H9 (cell line): ENCODE measurements around the gene TMEM147. TPM values are rescaled to one million over a fixed set of nuclear protein-coding genes. Genes with fewer than 3 reads are reported as not detected.

Experiments
- DNase-seq: peaks from one replicate; pipeline ENCODE4 v3.0.0-alpha.2; 2017
- H2AFZ ChIP-seq: one replicate; pipeline ENCODE4 v1.6.1; 2013; ENCODE audit warnings: mild to moderate bottlenecking, low read length, control low read depth, moderate library complexity
- H2AK5ac ChIP-seq: 2 replicates; pipeline ENCODE4 v1.6.1; 2013; ENCODE audit warnings: low read length, control low read depth, mixed read lengths; ENCODE audit not compliant: insufficient read length
- H2BK120ac ChIP-seq: one replicate; pipeline ENCODE4 v1.6.1; 2013; ENCODE audit warnings: low read depth, mild to moderate bottlenecking, low read length, control low read depth, inconsistent platforms; ENCODE audit not compliant: poor library complexity, severe bottlenecking
- H2BK12ac ChIP-seq: 2 replicates; pipeline ENCODE4 v1.6.1; 2013; ENCODE audit warnings: low read length, control low read depth, mixed read lengths, low read depth; ENCODE audit not compliant: insufficient read length
- H2BK15ac ChIP-seq: 2 replicates; pipeline ENCODE4 v1.6.1; 2013; ENCODE audit warnings: low read depth, low read length, control low read depth
- H2BK20ac ChIP-seq: one replicate; pipeline ENCODE4 v1.6.1; 2013; ENCODE audit warnings: low read depth, mild to moderate bottlenecking, low read length, control low read depth, inconsistent platforms; ENCODE audit not compliant: poor library complexity, severe bottlenecking
- H2BK5ac ChIP-seq: 2 replicates; pipeline ENCODE4 v1.6.1; 2013; ENCODE audit warnings: low read length, control low read depth, mixed read lengths; ENCODE audit not compliant: insufficient read length
- H3K14ac ChIP-seq: 2 replicates; pipeline ENCODE4 v1.6.1; 2013; ENCODE audit warnings: low read length, control low read depth; ENCODE audit not compliant: insufficient read depth
- H3K18ac ChIP-seq: 2 replicates; pipeline ENCODE4 v1.6.1; 2013; ENCODE audit warnings: low read depth, mild to moderate bottlenecking, mixed read lengths, low read length, control low read depth; ENCODE audit not compliant: insufficient read length
- H3K23ac ChIP-seq: 2 replicates; pipeline ENCODE4 v1.6.1; 2013; ENCODE audit warnings: low read length, control low read depth, mixed read lengths, low read depth; ENCODE audit not compliant: insufficient read length
- H3K23me2 ChIP-seq: 2 replicates; pipeline ENCODE4 v1.6.1; 2013; ENCODE audit warnings: low read depth, mild to moderate bottlenecking, mixed read lengths, low read length, control low read depth; ENCODE audit not compliant: insufficient read length, poor library complexity, severe bottlenecking
- H3K27ac ChIP-seq: 2 replicates; pipeline ENCODE4 v1.5.1; 2013; ENCODE audit warnings: low read length, control low read depth, mixed read lengths, low read depth; ENCODE audit not compliant: insufficient read length
- H3K27me3 ChIP-seq: 2 replicates; pipeline ENCODE4 v1.6.1; 2013; ENCODE audit warnings: low read length, control low read depth, inconsistent platforms; ENCODE audit not compliant: insufficient read depth
- H3K4ac ChIP-seq: 2 replicates; pipeline ENCODE4 v1.6.1; 2013; ENCODE audit warnings: low read depth, mild to moderate bottlenecking, control low read depth, inconsistent platforms, low read length, moderate library complexity
- H3K4me1 ChIP-seq: 2 replicates; pipeline ENCODE4 v1.6.1; 2013; ENCODE audit warnings: low read length, control low read depth, inconsistent platforms; ENCODE audit not compliant: insufficient read depth
- H3K4me2 ChIP-seq: 2 replicates; pipeline ENCODE4 v1.6.1; 2013; ENCODE audit warnings: low read length, control low read depth, mixed read lengths; ENCODE audit not compliant: insufficient read length, insufficient read depth
- H3K56ac ChIP-seq: 2 replicates; pipeline ENCODE4 v1.6.1; 2013; ENCODE audit warnings: low read depth, mild to moderate bottlenecking, mixed read lengths, low read length, control low read depth; ENCODE audit not compliant: insufficient read length
- H3K79me1 ChIP-seq: 2 replicates; pipeline ENCODE4 v1.6.1; 2013; ENCODE audit warnings: low read depth, mild to moderate bottlenecking, moderate library complexity, low read length, control low read depth, inconsistent platforms; ENCODE audit not compliant: insufficient read depth, poor library complexity, severe bottlenecking
- H3K79me2 ChIP-seq: 2 replicates; pipeline ENCODE4 v1.6.1; 2013; ENCODE audit warnings: low read length, control low read depth, inconsistent platforms; ENCODE audit not compliant: insufficient read depth
- H3K9ac ChIP-seq: 2 replicates; pipeline ENCODE4 v1.6.1; 2013; ENCODE audit warnings: low read length, control low read depth, mixed read lengths; ENCODE audit not compliant: insufficient read length; ENCODE audit errors: extremely low read depth
- H3K9me3 ChIP-seq: one replicate; pipeline ENCODE4 v1.6.1; 2013; ENCODE audit warnings: low read depth, low read length, inconsistent platforms; ENCODE audit not compliant: control insufficient read depth
- H3T11ph ChIP-seq: one replicate; pipeline ENCODE4 v1.6.1; 2013; ENCODE audit warnings: mild to moderate bottlenecking, low read length, control low read depth, inconsistent platforms
- H4K20me1 ChIP-seq: one replicate; pipeline ENCODE4 v1.6.1; 2013; ENCODE audit not compliant: control insufficient read depth, insufficient read length, insufficient read depth
- H4K5ac ChIP-seq: 2 replicates; pipeline ENCODE4 v1.6.1; 2013; ENCODE audit warnings: low read depth, mild to moderate bottlenecking, mixed read lengths, low read length, control low read depth; ENCODE audit not compliant: insufficient read length
- H4K8ac ChIP-seq: replicated peaks from 2 replicates; pipeline ENCODE4 v1.6.1; 2013; ENCODE audit warnings: low read length, control low read depth, mixed read lengths, low read depth; ENCODE audit not compliant: insufficient read length
- H4K91ac ChIP-seq: 2 replicates; pipeline ENCODE4 v1.6.1; 2013; ENCODE audit warnings: low read depth, mild to moderate bottlenecking, moderate library complexity, mixed read lengths, low read length, control low read depth; ENCODE audit not compliant: insufficient read length
- H3K27ac Mint-ChIP-seq, 3 experiments: 2 replicates in 2 of 3; 3 replicates in 1 of 3; pipeline ENCODE4 v1.8.0; 2020 to 2021; ENCODE audit warnings: mixed read lengths in 3 of 3, mild to moderate bottlenecking in 1 of 3, moderate library complexity in 1 of 3
- H3K27me3 Mint-ChIP-seq: 2 replicates; pipeline ENCODE4 v1.8.0; 2021; ENCODE audit warnings: low read depth, mild to moderate bottlenecking, moderate library complexity, mixed read lengths
- H3K36me3 Mint-ChIP-seq, 3 experiments: 2 replicates in 2 of 3; 3 replicates in 1 of 3; pipeline ENCODE4 v1.8.0; 2020 to 2021; ENCODE audit warnings: low read depth in 3 of 3, mixed read lengths in 3 of 3; ENCODE audit not compliant: insufficient read depth in 1 of 3
- H3K4me1 Mint-ChIP-seq, 2 experiments: 2 replicates each; pipeline ENCODE4 v1.8.0; 2020; ENCODE audit warnings: mixed read lengths in 2 of 2
- H3K4me3 Mint-ChIP-seq, 2 experiments: 2 replicates in 1 of 2; 3 replicates in 1 of 2; pipeline ENCODE4 v1.8.0; 2020 to 2021; ENCODE audit warnings: mild to moderate bottlenecking in 2 of 2, mixed read lengths in 2 of 2, moderate library complexity in 1 of 2
- H3K9me3 Mint-ChIP-seq, 2 experiments: 2 replicates in 1 of 2; 3 replicates in 1 of 2; pipeline ENCODE4 v1.8.0; 2020; ENCODE audit warnings: mild to moderate bottlenecking in 2 of 2, mixed read lengths in 2 of 2, moderate library complexity in 1 of 2
- CTCF ChIP-seq: fragments of 200-600 bp; sonication (generic); conservative IDR thresholded peaks from 3 replicates; pipeline ENCODE4 v1.8.0; 2021; ENCODE audit warnings: antibody characterized with exemption, mild to moderate bottlenecking
- WGBS: extraction: QIAGEN DNeasy Blood & Tissue Kit; methylation state at CpG from one replicate; pipeline ENCODE4 v1.1.7; 2013; ENCODE audit warnings: missing lambda C conversion rate, low lambda C conversion rate, mixed read lengths; ENCODE audit not compliant: insufficient read length; ENCODE audit errors: extremely low coverage; 5-methylcytosine and 5-hydroxymethylcytosine counted together
- total RNA-seq: library from RNA; stranded (reverse); gene quantifications from 2 replicates; pipeline ENCODE4 v1.2.1, GENCODE V29; 2021

The TMEM147 gene
- total RNA-seq, 1 experiment from 2014 or later = 125 TPM

DNA sequence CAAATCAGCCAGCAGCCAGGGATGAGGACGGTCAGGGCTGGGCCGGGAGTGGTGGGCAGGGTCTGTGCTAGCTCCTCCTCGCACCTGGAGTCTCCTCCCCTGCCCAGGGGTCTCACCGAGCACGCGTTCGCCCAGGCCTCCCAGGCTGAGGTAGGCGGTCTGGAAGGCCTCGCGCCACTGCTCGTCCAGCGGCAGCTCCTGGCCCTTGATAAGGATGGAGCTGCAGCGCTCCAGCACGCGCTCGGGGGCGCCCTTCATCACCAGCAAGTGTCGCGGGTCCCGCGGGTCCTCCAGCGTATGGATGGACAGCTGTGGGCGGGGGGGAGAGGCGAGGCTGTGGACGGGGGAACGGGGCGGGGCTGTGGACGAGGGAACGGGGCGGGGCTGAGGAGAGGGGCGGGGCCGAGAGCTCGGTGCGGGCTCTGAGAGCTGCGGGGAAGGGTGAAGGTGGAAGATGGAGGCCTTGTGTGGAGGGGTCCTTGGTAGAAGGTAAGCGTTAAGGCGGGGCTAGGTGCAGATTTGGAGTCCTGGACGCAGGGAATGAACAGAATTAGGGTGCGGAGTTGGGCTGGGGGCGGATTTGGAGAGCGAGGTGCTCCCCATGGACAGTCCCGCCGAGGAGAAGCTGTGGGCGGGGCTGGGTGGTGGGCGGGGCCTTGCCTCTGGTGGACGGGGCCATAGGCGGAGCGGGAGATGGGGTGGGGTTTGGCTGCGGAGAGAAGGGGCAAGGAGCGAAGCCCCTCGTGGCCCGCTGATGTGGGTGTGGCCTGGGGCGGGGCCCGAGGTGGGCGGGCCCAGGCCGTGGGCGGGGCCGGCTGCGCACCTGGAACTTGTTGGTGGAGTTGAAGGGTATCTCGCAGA lies 12.3 kb downstream of the TMEM147 start:
- no peak overlapping the region for H2BK12ac ChIP-seq
- H3T11ph ChIP-seq = no peak overlapping the region
- H4K8ac ChIP-seq = no peak overlapping the region
- no peak overlapping the region for H2BK120ac ChIP-seq
- no peak overlapping the region for H2AK5ac ChIP-seq
- no peak overlapping the region for H3K56ac ChIP-seq
- H2AFZ ChIP-seq = peak overlapping the region; percentile 91
- no peak overlapping the region for H3K9ac ChIP-seq
- H3K18ac ChIP-seq = peak overlapping the region; percentile 80
- Mint-ChIP-seq H3K4me3 (peak overlapping the region; percentile 85 to 90), H3K4me1 (peaks cover 9 to 16% of the 10 kb centered on the region in 2 experiments), H3K27me3 (peaks cover 77% of the 10 kb centered on the region), H3K9me3 (peaks cover 0 to 2% of the 10 kb centered on the region in 2 experiments; a peak in 1 of 5 replicates), H3K36me3 (no peaks in the 10 kb centered on the region; a peak in 1 of 7 replicates), H3K27ac (peak overlapping the region; percentile 61 to 94 (median 89); a peak in 6 of 7 replicates)
- H3K9me3 ChIP-seq = no peaks in the 10 kb centered on the region
- WGBS = no CpG with 5 or more reads among the region's 60 CpGs
- no peaks in the 10 kb centered on the region for H4K20me1 ChIP-seq
- no peak overlapping the region for H4K5ac ChIP-seq
- H2BK5ac ChIP-seq = no peak overlapping the region
- DNase-seq = peak; percentile 98
- no peak overlapping the region for H3K23ac ChIP-seq
- H3K79me2 ChIP-seq = no peaks in the 10 kb centered on the region; the same call in 1 of the 2 replicates
- no peak overlapping the region for H3K4ac ChIP-seq
- H2BK15ac ChIP-seq = no peak overlapping the region
- H3K4me1 ChIP-seq = no peaks in the 10 kb centered on the region
- no peak overlapping the region for H3K27ac ChIP-seq
- peak overlapping the region; percentile 69; the same call in 1 of the 2 replicates for H3K14ac ChIP-seq
- H3K23me2 ChIP-seq = peaks cover 7% of the 10 kb centered on the region
- no peaks in the 10 kb centered on the region for H3K79me1 ChIP-seq
- peaks cover 3% of the 10 kb centered on the region; the same call in 1 of the 2 replicates for H3K27me3 ChIP-seq
- H2BK20ac ChIP-seq = no peak overlapping the region
- no peak overlapping the region for H4K91ac ChIP-seq
- TF ChIP-seq CTCF = 0 out of 3 replicates have a peak, but pooled peaks have one; percentile 11
- H3K4me2 ChIP-seq = peak overlapping the region; percentile 83
